ENCODE measurements around the gene IL12A.

GRCh38 chr3:160020057-160020711 is 31.5 kb downstream of the IL12A start:
- TF ChIP-seq CTCF (IDR thresholded peaks at IDR 0.05; ENCODE audit: insufficient read depth, low read length, poor library complexity, severe bottlenecking) (no peak), EZH2phosphoT487 (conservative IDR thresholded peaks at IDR 0.05; ENCODE audit: low read length) (no peak)
